Measurements from ENCODE around the gene KIF21B. TPM values are rescaled to one million over a fixed set of nuclear protein-coding genes. Genes with fewer than 3 reads are reported as not detected.
A peak's percentile ranks its signal among the peaks of the same experiment; 100 is the strongest.

The KIF21B gene
- total and polyA plus RNA-seq, 4 experiments from 2014 or later: 0.55 to 94.7 (median 50.4) TPM

GRCh38 chr1:200981278-200981677, 42.2 kb downstream of the KIF21B start:
- ChIA-PET POLR2A (ENCODE audit: partially characterized antibody) (no interaction called here), CTCF (ENCODE audit: partially characterized antibody) (interaction anchor here (1.1 to 13.4 kb wide), 7 partner anchors 9 to 140 kb away, joined by 3 to 488 read pairs (median 32); no protein-coding TSS in a partner anchor)
- Mint-ChIP-seq H3K27me3 (no peaks in the 10 kb centered on the region), H3K27ac (no peak overlapping the region), H3K4me3 (no peak overlapping the region), H3K9me3 (peaks cover 0 to 5% (median 0%) of the 10 kb centered on the region in 8 donors), H3K36me3 (peaks cover 52 to 88% of the 10 kb centered on the region in 2 donors), H3K4me1 (peaks cover 0 to 1% (median 0%) of the 10 kb centered on the region in 4 donors)
- no peak overlapping the region for H3K4me3 ChIP-seq (ENCODE audit: low read length in 2 of 2)
- no peak for DNase-seq
- H3K4me1 ChIP-seq (ENCODE audit: insufficient read depth, low read length): no peaks in the 10 kb centered on the region
- H3K27me3 ChIP-seq (ENCODE audit: insufficient read depth, low read length): no peaks in the 10 kb centered on the region
- intact Hi-C loops (cut with micrococcal nuclease): loop anchor here (5.0 kb wide), 1 partner anchor 41 kb away; the partner anchor contains the start of gene KIF21B
- H3K9me3 ChIP-seq (ENCODE audit: control insufficient read depth in 1 of 2, low read length in 2 of 2): no peaks in the 10 kb centered on the region
- H3K27ac ChIP-seq (ENCODE audit: low read depth, low read length): no peak overlapping the region
- peaks cover 90% of the 10 kb centered on the region for H3K36me3 ChIP-seq (ENCODE audit: insufficient read depth, low read length)

- Histone ChIP-seq H3K4me3 (ENCODE audit: low read length in 2 of 2) (no peak overlapping the region), H3K27ac (ENCODE audit: low read depth, low read length) (no peak overlapping the region), H3K9me3 (ENCODE audit: control insufficient read depth in 1 of 2, low read length in 2 of 2) (no peaks in the 10 kb centered on the region), H3K27me3 (ENCODE audit: insufficient read depth, low read length) (no peaks in the 10 kb centered on the region), H3K36me3 (ENCODE audit: insufficient read depth, low read length) (peaks cover 90% of the 10 kb centered on the region), H3K4me1 (ENCODE audit: insufficient read depth, low read length) (no peaks in the 10 kb centered on the region)
- POLR2A ChIA-PET (ENCODE audit: partially characterized antibody): no interaction called here
- no peak for DNase-seq
- Mint-ChIP-seq H3K9me3 (peaks cover 0 to 5% (median 0%) of the 10 kb centered on the region in 8 donors), H3K4me1 (peaks cover 0 to 1% (median 0%) of the 10 kb centered on the region in 4 donors), H3K27ac (no peak overlapping the region), H3K27me3 (no peaks in the 10 kb centered on the region), H3K36me3 (peaks cover 53 to 89% of the 10 kb centered on the region in 2 donors), H3K4me3 (no peak overlapping the region)
- CTCF ChIA-PET (ENCODE audit: partially characterized antibody): interaction anchor here (0.8 to 13.4 kb wide), 14 partner anchors 9 to 140 kb away, joined by 3 to 488 read pairs (median 11); no protein-coding TSS in a partner anchor
- intact Hi-C loops (cut with micrococcal nuclease): loop anchor here (5.0 kb wide), 1 partner anchor 41 kb away; the partner anchor contains the start of gene KIF21B
These were observed 42.6 kb downstream of the KIF21B start for GRCh38 chr1:200980873-200981272.

DNA sequence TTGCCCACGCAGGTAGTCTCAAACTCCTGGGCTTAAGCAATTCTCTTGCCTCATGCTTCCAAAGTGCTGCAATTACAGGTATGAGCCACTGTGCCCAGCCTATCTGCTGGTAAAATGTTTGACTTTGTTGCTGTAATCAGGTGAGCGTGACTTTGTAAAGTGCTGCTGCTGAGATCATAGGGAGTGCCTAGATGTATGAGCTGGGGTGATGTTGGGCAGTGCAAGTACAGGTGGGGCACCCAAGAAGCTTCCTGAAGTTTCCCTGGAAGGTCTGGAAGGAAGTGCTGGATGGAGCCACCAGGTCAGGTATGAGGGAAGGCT, 43.1 kb downstream of the KIF21B start:
- H3K27me3 Mint-ChIP-seq: no peaks in the 10 kb centered on the region
- Histone ChIP-seq H3K9me3 (ENCODE audit: control insufficient read depth in 1 of 2, low read length in 2 of 2) (no peaks in the 10 kb centered on the region), H3K27me3 (ENCODE audit: insufficient read depth, low read length) (no peaks in the 10 kb centered on the region), H3K4me1 (ENCODE audit: insufficient read depth, low read length) (no peaks in the 10 kb centered on the region), H3K36me3 (ENCODE audit: insufficient read depth, low read length) (peaks cover 93% of the 10 kb centered on the region), H3K27ac (ENCODE audit: low read depth, low read length) (no peak overlapping the region), H3K4me3 (ENCODE audit: low read length in 2 of 2) (no peak overlapping the region)
- H3K36me3 Mint-ChIP-seq: peaks cover 53 to 90% of the 10 kb centered on the region in 2 donors
- ChIA-PET CTCF (ENCODE audit: partially characterized antibody) (interaction anchor here (0.8 to 13.4 kb wide), 25 partner anchors 9 to 310 kb away, joined by 3 to 488 read pairs (median 5); no protein-coding TSS in a partner anchor), POLR2A (ENCODE audit: partially characterized antibody) (interaction anchor here (1.0 to 1.3 kb wide), 2 partner anchors 39 to 43 kb away, joined by 4 to 5 read pairs; partner anchors contain the start of gene KIF21B)
- no peak overlapping the region for H3K4me3 Mint-ChIP-seq
- H3K9me3 Mint-ChIP-seq: peaks cover 0 to 5% (median 0%) of the 10 kb centered on the region in 8 donors
- intact Hi-C loops (cut with micrococcal nuclease): loop anchor here (5.0 kb wide), 1 partner anchor 42 kb away; the partner anchor contains the start of gene KIF21B
- H3K4me1 Mint-ChIP-seq: peaks cover 0 to 1% (median 0%) of the 10 kb centered on the region in 4 donors
- H3K27ac Mint-ChIP-seq: peak overlapping the region in 2 of 7 donors; percentile 7 to 24
- DNase-seq: no peak

DNA sequence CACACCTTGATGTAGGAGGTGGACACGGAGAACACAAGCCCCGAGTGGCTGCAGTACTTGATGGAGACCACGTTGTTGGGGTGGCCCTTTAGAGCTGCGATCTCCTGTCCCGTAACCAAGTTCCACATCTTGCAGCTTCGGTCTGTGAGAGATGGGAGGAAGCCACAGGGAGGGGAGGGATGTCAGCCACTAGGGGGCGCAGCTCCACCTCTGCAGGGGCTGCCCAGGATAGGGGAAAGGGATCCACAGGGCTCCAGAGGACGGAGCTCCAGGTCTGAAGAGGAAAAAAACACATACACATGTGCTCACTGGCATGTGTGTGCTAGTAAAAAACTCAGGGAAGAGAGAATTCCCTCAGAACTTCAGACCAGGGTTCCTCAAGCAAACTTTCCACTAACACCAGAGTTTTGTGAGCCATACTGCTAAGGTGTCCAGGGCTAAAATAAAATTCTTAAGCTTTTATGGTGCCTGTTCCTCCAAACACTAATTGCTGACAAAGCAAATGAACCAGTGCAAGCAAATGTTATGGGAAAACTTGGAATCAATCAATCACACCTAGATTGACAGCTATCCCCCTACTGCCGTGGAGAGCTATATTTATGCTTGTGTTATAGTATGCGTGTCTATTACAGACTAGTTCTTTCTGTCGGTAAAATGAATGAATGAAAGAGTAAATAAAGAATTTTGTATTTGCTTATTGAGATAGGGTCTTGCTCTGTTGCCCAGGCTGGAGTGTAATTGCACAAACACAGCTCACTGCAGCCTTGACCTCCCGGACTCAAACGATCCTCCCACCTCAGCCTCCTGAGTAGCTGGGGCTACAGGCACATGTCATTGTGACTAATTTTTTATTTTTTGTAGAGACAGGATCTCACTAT, 43.7 kb downstream of the KIF21B start:
- H3K27me3 Mint-ChIP-seq: no peaks in the 10 kb centered on the region
- H3K9me3 ChIP-seq (ENCODE audit: control insufficient read depth in 1 of 2, low read length in 2 of 2): no peaks in the 10 kb centered on the region
- intact Hi-C loops (cut with micrococcal nuclease): loop anchor here (1.0 to 5.0 kb wide), 3 partner anchors 42 to 134 kb away; partner anchors contain the start of gene KIF21B
- H3K4me3 Mint-ChIP-seq: no peak overlapping the region
- ChIA-PET POLR2A (ENCODE audit: partially characterized antibody) (interaction anchor here (1.0 to 1.3 kb wide), 2 partner anchors 40 to 44 kb away, joined by 4 to 5 read pairs; partner anchors contain the start of gene KIF21B), CTCF (ENCODE audit: partially characterized antibody) (interaction anchor here (0.7 to 13.4 kb wide), 28 partner anchors 8 to 309 kb away, joined by 3 to 488 read pairs (median 4); no protein-coding TSS in a partner anchor)
- DNase-seq: peak; percentile 42 to 57 (median 53)
- H3K9me3 Mint-ChIP-seq: peaks cover 0 to 5% (median 0%) of the 10 kb centered on the region in 8 donors
- no peaks in the 10 kb centered on the region for H3K27me3 ChIP-seq (ENCODE audit: insufficient read depth, low read length)
- H3K27ac Mint-ChIP-seq: peak overlapping the region in 1 of 7 donors; percentile 61
- no peaks in the 10 kb centered on the region for H3K4me1 ChIP-seq (ENCODE audit: insufficient read depth, low read length)
- H3K4me1 Mint-ChIP-seq: peaks cover 0 to 1% (median 0%) of the 10 kb centered on the region in 4 donors
- H3K36me3 Mint-ChIP-seq: peaks cover 50 to 90% of the 10 kb centered on the region in 2 donors
- H3K4me3 ChIP-seq (ENCODE audit: low read length in 2 of 2): no peak overlapping the region
- peaks cover 93% of the 10 kb centered on the region for H3K36me3 ChIP-seq (ENCODE audit: insufficient read depth, low read length)
- no peak overlapping the region for H3K27ac ChIP-seq (ENCODE audit: low read depth, low read length)

DNA sequence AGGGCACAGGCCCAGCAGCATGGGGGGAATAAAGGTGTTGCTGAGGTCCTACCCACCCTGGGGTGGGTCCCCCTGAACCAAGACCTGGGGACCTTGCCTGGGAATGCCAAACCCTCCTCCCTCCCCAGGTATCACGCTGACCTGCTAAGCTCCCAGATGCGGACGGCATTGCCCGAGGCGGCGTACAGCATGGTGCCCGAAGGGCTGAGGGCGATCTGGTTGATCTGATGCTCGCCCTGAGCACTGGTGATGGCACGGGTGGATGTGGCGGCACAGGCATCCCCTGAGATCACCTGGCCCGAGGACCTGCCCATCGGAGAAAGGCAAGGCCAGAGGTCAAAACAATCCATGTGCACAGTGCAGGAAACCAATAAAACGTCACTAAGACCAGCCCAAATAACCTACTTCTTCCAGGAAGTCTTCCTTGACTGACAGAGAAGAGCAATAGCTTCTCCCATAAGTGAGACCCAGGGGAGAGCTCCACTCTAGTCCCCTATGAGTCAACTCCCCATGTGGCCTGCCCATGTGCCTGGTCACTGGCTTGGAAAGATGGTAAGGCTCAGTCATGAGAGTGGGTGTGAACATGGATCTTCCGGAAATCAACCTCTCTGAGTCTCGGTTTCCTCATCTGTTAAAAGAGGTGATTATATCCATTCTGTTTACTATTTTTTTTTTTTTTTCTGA, 46.3 kb downstream of the KIF21B start:
- H3K4me3 ChIP-seq (ENCODE audit: low read length in 2 of 2): no peak overlapping the region

DNA sequence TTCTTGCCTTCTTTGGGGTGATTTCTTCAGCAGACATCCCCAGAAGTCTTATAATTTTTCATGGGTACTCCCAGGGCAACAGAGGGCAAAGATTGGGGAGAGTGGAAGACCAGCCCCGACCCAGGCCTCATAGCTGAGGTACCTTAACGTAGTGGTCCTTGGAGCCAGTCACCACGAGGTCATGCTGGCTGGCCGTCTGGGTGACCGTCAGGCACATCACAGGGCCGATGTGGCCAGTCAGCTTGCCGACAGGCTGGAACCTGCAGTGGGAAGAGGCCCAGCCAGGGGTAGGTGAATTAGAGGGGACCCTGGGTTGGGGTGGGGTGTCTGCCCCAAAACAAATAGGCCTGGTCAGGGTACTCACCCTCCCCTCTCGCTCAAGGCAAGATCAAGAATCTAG, 46.9 kb downstream of the KIF21B start:
- Histone ChIP-seq H3K27ac (ENCODE audit: low read depth, low read length) (no peak overlapping the region), H3K27me3 (ENCODE audit: insufficient read depth, low read length) (no peaks in the 10 kb centered on the region), H3K9me3 (ENCODE audit: control insufficient read depth in 1 of 2, low read length in 2 of 2) (no peaks in the 10 kb centered on the region), H3K4me3 (ENCODE audit: low read length in 2 of 2) (no peak overlapping the region), H3K4me1 (ENCODE audit: insufficient read depth, low read length) (no peaks in the 10 kb centered on the region), H3K36me3 (ENCODE audit: insufficient read depth, low read length) (peaks cover 65% of the 10 kb centered on the region)
- Mint-ChIP-seq H3K9me3 (peaks cover 0 to 5% (median 0%) of the 10 kb centered on the region in 8 donors), H3K4me3 (no peak overlapping the region), H3K27ac (peak overlapping the region in 1 of 7 donors; percentile 8), H3K36me3 (peaks cover 49 to 88% of the 10 kb centered on the region in 2 donors), H3K4me1 (peaks cover 0 to 1% (median 0%) of the 10 kb centered on the region in 4 donors), H3K27me3 (no peaks in the 10 kb centered on the region)
- ChIA-PET CTCF (ENCODE audit: partially characterized antibody) (interaction anchor here (1.1 to 13.4 kb wide), 5 partner anchors 12 to 354 kb away, joined by 3 to 488 read pairs (median 4); no protein-coding TSS in a partner anchor), POLR2A (ENCODE audit: partially characterized antibody) (interaction anchor here (1.2 kb wide), 1 partner anchor 46 kb away, joined by 3 read pairs; no protein-coding TSS in a partner anchor)
- intact Hi-C loops (cut with micrococcal nuclease): no loop called here
- no peak for DNase-seq

More for the DNA sequence above, 46.3 kb downstream of the KIF21B start:
- ChIA-PET POLR2A (ENCODE audit: partially characterized antibody) (interaction anchor here (1.2 kb wide), 1 partner anchor 45 kb away, joined by 3 read pairs; no protein-coding TSS in a partner anchor), CTCF (ENCODE audit: partially characterized antibody) (interaction anchor here (1.1 to 13.4 kb wide), 4 partner anchors 11 to 355 kb away, joined by 3 to 488 read pairs (median 5); no protein-coding TSS in a partner anchor)
- Mint-ChIP-seq H3K4me3 (no peak overlapping the region), H3K36me3 (peaks cover 50 to 89% of the 10 kb centered on the region in 2 donors), H3K27ac (peak overlapping the region in 3 of 7 donors; percentile 17 to 53 (median 18)), H3K4me1 (peaks cover 0 to 1% (median 0%) of the 10 kb centered on the region in 4 donors), H3K9me3 (peaks cover 0 to 5% (median 0%) of the 10 kb centered on the region in 8 donors), H3K27me3 (no peaks in the 10 kb centered on the region)
- intact Hi-C loops (cut with micrococcal nuclease): no loop called here
- Histone ChIP-seq H3K4me1 (ENCODE audit: insufficient read depth, low read length) (no peaks in the 10 kb centered on the region), H3K36me3 (ENCODE audit: insufficient read depth, low read length) (peaks cover 70% of the 10 kb centered on the region), H3K27me3 (ENCODE audit: insufficient read depth, low read length) (no peaks in the 10 kb centered on the region), H3K9me3 (ENCODE audit: control insufficient read depth in 1 of 2, low read length in 2 of 2) (no peaks in the 10 kb centered on the region), H3K27ac (ENCODE audit: low read depth, low read length) (no peak overlapping the region)
- no peak for DNase-seq

Measured in CD4-positive, alpha-beta memory T cell (primary cell).